IMR-90 (cell line): ENCODE results near the gene C1QTNF5. TPM values are rescaled to one million over a fixed set of nuclear protein-coding genes. Genes with fewer than 3 reads are reported as not detected.

ENCODE experiments used
- ATAC-seq: fragments of 200-7000 bp; cut with Tn5 transposase; 2 replicates; pipeline ENCODE4 v1.9.1; 2020; ENCODE audit warnings: low read depth, mild to moderate bottlenecking, moderate library complexity
- BruUV-seq: library from RNA; stranded (reverse); fragments of 400-500 nt; replicated peaks from 2 replicates; lab custom pipeline; 2021; lab: Mats Ljungman, UMichigan
- CTCF ChIA-PET: fragments of 300-600 bp; formaldehyde crosslinking; extraction: SDS; loops from one replicate; lab custom pipeline; 2021; ENCODE audit warnings: antibody characterized with exemption; lab: Yijun Ruan, JAX
- POLR2A ChIA-PET: fragments of 300-600 bp; sonication (Branson Sonifier 250); formaldehyde crosslinking; loops from one replicate; lab custom pipeline; 2022; ENCODE audit warnings: antibody characterized with exemption; ENCODE audit not compliant: unreplicated experiment; lab: Charles Lee
- DNase-seq: peaks from one replicate; pipeline ENCODE4 v3.0.0; 2013
- H2AFZ ChIP-seq: replicated peaks from 2 replicates; pipeline ENCODE3; 2013; ENCODE audit warnings: low read length, mild to moderate bottlenecking; ENCODE audit not compliant: poor library complexity
- H2AK5ac ChIP-seq: 2 replicates; pipeline ENCODE4 v1.6.1; 2013; ENCODE audit warnings: low read depth, low read length, inconsistent platforms
- H2AK9ac ChIP-seq: replicated peaks from 2 replicates; pipeline ENCODE3; 2013; ENCODE audit warnings: mild to moderate bottlenecking, low read depth, low read length, moderate library complexity; ENCODE audit not compliant: poor library complexity
- H2BK120ac ChIP-seq: 2 replicates; pipeline ENCODE4 v1.6.1; 2013; ENCODE audit warnings: low read depth, low read length, inconsistent platforms
- H2BK15ac ChIP-seq: 3 replicates; pipeline ENCODE4 v1.6.1; 2013; ENCODE audit warnings: low read depth, low read length, inconsistent platforms
- H2BK20ac ChIP-seq: 2 replicates; pipeline ENCODE4 v1.6.1; 2013; ENCODE audit warnings: low read depth, mild to moderate bottlenecking, inconsistent platforms, low read length, moderate library complexity
- H2BK5ac ChIP-seq: 2 replicates; pipeline ENCODE4 v1.6.1; 2013; ENCODE audit warnings: mild to moderate bottlenecking, low read depth, low read length, inconsistent platforms; ENCODE audit not compliant: poor library complexity, severe bottlenecking
- H3K14ac ChIP-seq: replicated peaks from 2 replicates; pipeline ENCODE4 v1.6.1; 2013; ENCODE audit warnings: low read depth, low read length, inconsistent platforms
- H3K18ac ChIP-seq: 2 replicates; pipeline ENCODE4 v1.6.1; 2013; ENCODE audit warnings: low read depth, low read length, control low read depth
- H3K23ac ChIP-seq: 2 replicates; pipeline ENCODE4 v1.6.1; 2013; ENCODE audit warnings: low read depth, low read length, inconsistent platforms
- H3K27ac ChIP-seq: 2 replicates; pipeline ENCODE4 v1.5.1; 2013; ENCODE audit warnings: mild to moderate bottlenecking, control low read depth, low read length; ENCODE audit not compliant: insufficient read depth
- H3K27me3 ChIP-seq: 2 replicates; pipeline ENCODE4 v1.6.1; 2013; ENCODE audit warnings: low read length; ENCODE audit not compliant: control insufficient read depth, insufficient read depth
- H3K36me3 ChIP-seq: 2 replicates; pipeline ENCODE4 v1.6.1; 2013; ENCODE audit warnings: low read length, mixed read lengths; ENCODE audit not compliant: control insufficient read depth, insufficient read depth
- H3K4ac ChIP-seq: 2 replicates; pipeline ENCODE4 v1.6.1; 2013; ENCODE audit warnings: low read depth, low read length, inconsistent platforms
- H3K4me1 ChIP-seq: 2 replicates; pipeline ENCODE4 v1.6.1; 2013; ENCODE audit warnings: low read length, mixed read lengths; ENCODE audit not compliant: control insufficient read depth, insufficient read depth
- H3K4me2 ChIP-seq: 2 replicates; pipeline ENCODE4 v1.6.1; 2013; ENCODE audit warnings: low read depth, mild to moderate bottlenecking, control low read depth, low read length, moderate library complexity
- H3K4me3 ChIP-seq: 2 replicates; pipeline ENCODE4 v1.5.1; 2013; ENCODE audit warnings: low read depth, mild to moderate bottlenecking, control low read depth, low read length, moderate library complexity; ENCODE audit not compliant: insufficient read depth
- H3K56ac ChIP-seq: 2 replicates; pipeline ENCODE4 v1.6.1; 2013; ENCODE audit warnings: low read length, inconsistent platforms; ENCODE audit not compliant: insufficient read depth; ENCODE audit errors: extremely low read depth
- H3K79me1 ChIP-seq, 2 experiments: 2 replicates each; pipeline ENCODE4 v1.6.1; 2013; ENCODE audit warnings: low read length in 2 of 2, inconsistent platforms in 1 of 2, low read depth in 1 of 2
- H3K9ac ChIP-seq: 2 replicates; pipeline ENCODE4 v1.6.1; 2013; ENCODE audit warnings: low read depth, low read length, control low read depth
- H3K9me1 ChIP-seq: 2 replicates; pipeline ENCODE4 v1.6.1; 2013; ENCODE audit warnings: low read length, inconsistent platforms; ENCODE audit not compliant: insufficient read depth
- H3K9me3 ChIP-seq: 2 replicates; pipeline ENCODE4 v1.6.1; 2013; ENCODE audit warnings: low read length; ENCODE audit not compliant: control insufficient read depth, insufficient read depth
- H4K20me1 ChIP-seq: 2 replicates; pipeline ENCODE4 v1.6.1; 2013; ENCODE audit warnings: low read length, inconsistent platforms; ENCODE audit not compliant: insufficient read depth
- H4K5ac ChIP-seq: 2 replicates; pipeline ENCODE4 v1.6.1; 2013; ENCODE audit warnings: mild to moderate bottlenecking, low read depth, low read length, control low read depth
- H4K8ac ChIP-seq, 2 experiments: 2 replicates each; pipeline ENCODE4 v1.6.1; 2013; ENCODE audit warnings: low read depth in 2 of 2, low read length in 2 of 2, control low read depth in 1 of 2, inconsistent platforms in 1 of 2
- H4K91ac ChIP-seq: 2 replicates; pipeline ENCODE4 v1.6.1; 2013; ENCODE audit warnings: low read depth, low read length, inconsistent platforms; ENCODE audit not compliant: insufficient read depth
- BHLHE40 ChIP-seq: fragments of 150-350 bp; IDR thresholded peaks from 2 replicates; pipeline ENCODE4 v1.6.1; 2016; ENCODE audit warnings: mild to moderate bottlenecking, low read depth, low read length
- CEBPB ChIP-seq: IDR thresholded peaks from 2 replicates; pipeline ENCODE4 v1.6.1; 2012; ENCODE audit warnings: low read depth, low read length, improper control_type of control experiment
- CHD1 ChIP-seq: IDR thresholded peaks from 2 replicates; pipeline ENCODE4 v1.6.1; 2012; ENCODE audit warnings: low read depth, low read length, improper control_type of control experiment
- FOS ChIP-seq: fragments of 150-350 bp; IDR thresholded peaks from 2 replicates; pipeline ENCODE4 v1.6.1; 2016; ENCODE audit warnings: low read depth, low read length
- MAFK ChIP-seq: IDR thresholded peaks from 2 replicates; pipeline ENCODE4 v1.6.1; 2012; ENCODE audit warnings: low read depth, low read length, improper control_type of control experiment
- MAZ ChIP-seq: IDR thresholded peaks from 2 replicates; pipeline ENCODE4 v1.6.1; 2012; ENCODE audit warnings: low read depth, mild to moderate bottlenecking, low read length, improper control_type of control experiment, moderate library complexity, borderline replicate concordance
- MXI1 ChIP-seq: IDR thresholded peaks from 2 replicates; pipeline ENCODE4 v1.6.1; 2012; ENCODE audit warnings: low read depth, mild to moderate bottlenecking, low read length, moderate library complexity, borderline replicate concordance
- NFE2L2 ChIP-seq: fragments of 150-350 bp; IDR thresholded peaks from 2 replicates; pipeline ENCODE4 v1.6.1; 2016; ENCODE audit warnings: low read depth, mild to moderate bottlenecking, low read length
- POLR2A ChIP-seq: IDR thresholded peaks from 2 replicates; pipeline ENCODE4 v1.6.1; 2012; ENCODE audit warnings: mild to moderate bottlenecking, low read depth, low read length
- RAD21 ChIP-seq: IDR thresholded peaks from 2 replicates; pipeline ENCODE4 v1.6.1; 2012; ENCODE audit warnings: low read length, improper control_type of control experiment
- RCOR1 ChIP-seq: IDR thresholded peaks from 2 replicates; pipeline ENCODE4 v1.6.1; 2012; ENCODE audit warnings: mild to moderate bottlenecking, low read length, improper control_type of control experiment; ENCODE audit not compliant: insufficient replicate concordance
- RFX5 ChIP-seq: IDR thresholded peaks from 2 replicates; pipeline ENCODE4 v1.8.0; 2012; ENCODE audit warnings: low read depth, mild to moderate bottlenecking, low read length, moderate library complexity
- SMC3 ChIP-seq: fragments of 150-350 bp; IDR thresholded peaks from 2 replicates; pipeline ENCODE4 v1.6.1; 2016; ENCODE audit warnings: low read depth, mild to moderate bottlenecking, antibody characterized with exemption, low read length, moderate library complexity
- USF2 ChIP-seq: fragments of 150-350 bp; IDR thresholded peaks from 2 replicates; pipeline ENCODE4 v1.6.1; 2017; ENCODE audit warnings: mild to moderate bottlenecking, antibody characterized with exemption, low read length, low read depth
- WGBS, 2 experiments: methylation state at CpG; one replicate each; pipeline versions ENCODE4 v1.1.5 to v1.1.7; 2013; ENCODE audit warnings: missing lambda C conversion rate in 2 of 2; ENCODE audit not compliant: insufficient read length in 1 of 2; ENCODE audit errors: extremely low coverage in 2 of 2; 5-methylcytosine and 5-hydroxymethylcytosine counted together
- dilution Hi-C: fragments of 300-500 bp; cut with HindIII; formaldehyde crosslinking; loops from one replicate; pipeline ENCODE4 v1.14.3; 2018; ENCODE audit warnings: low sequenced_read_pairs; ENCODE audit not compliant: unreplicated experiment
- in situ Hi-C: fragments of 300-500 bp; cut with MboI; formaldehyde crosslinking; loops from 3 replicates; pipeline ENCODE4 v1.14.3; 2019; ENCODE audit warnings: low sequenced_read_pairs, inconsistent platforms, mixed read lengths
- intact Hi-C: fragments of 100-400 bp; cut with micrococcal nuclease; formaldehyde crosslinking; loops from 2 replicates; pipeline ENCODE4 v1.10.0; 2022
- polyA plus RNA-seq, 3 experiments: library from polyadenylated mRNA; depleted of rRNA; stranded (reverse); fragments of >200 nt; gene quantifications; 2 replicates each; pipeline ENCODE4 v1.2.3, GENCODE V29; 2012; ENCODE audit warnings: low replicate concordance in 1 of 3
- total RNA-seq: library from RNA; depleted of rRNA; stranded (reverse); fragments of >200 nt; gene quantifications from 2 replicates; pipeline ENCODE4 v1.2.3, GENCODE V29; 2012
- TF ChIP-seq, protein P1 (sequence below): conservative IDR thresholded peaks from 2 replicates; pipeline ENCODE4 v1.5.1; 2012; ENCODE audit warnings: mild to moderate bottlenecking, low read depth, low read length, improper control_type of control experiment
- TF ChIP-seq, protein P2 (sequence below): fragments of 150-350 bp; IDR thresholded peaks from 2 replicates; pipeline ENCODE4 v1.6.1; 2016; ENCODE audit warnings: low read depth, mild to moderate bottlenecking, low read length, moderate library complexity, borderline replicate concordance

The C1QTNF5 gene
- total and polyA plus RNA-seq, 2 of the 4 experiments (the other 2 are of a cell fraction) = 2.0 to 5.4 TPM

- peaks cover 17% of the 10 kb centered on the region for H3K4me1 ChIP-seq
- peak overlapping the region; percentile 48 for H2AFZ ChIP-seq
- WGBS, 2 experiments = 81% methylated on average over 3 of the region's 7 CpGs; no CpG with 5 or more reads in 1 of the 2 experiments
- H3K56ac ChIP-seq = no peak overlapping the region
- no peak overlapping the region for H3K9ac ChIP-seq
- no peak overlapping the region for H2BK120ac ChIP-seq
- H2BK15ac ChIP-seq = no peak overlapping the region
- no peak overlapping the region for H3K27ac ChIP-seq
- dilution Hi-C loops (no loop called here), in situ Hi-C loops (no loop called here), intact Hi-C loops (no loop called here)
- H2AK5ac ChIP-seq = peak overlapping the region; percentile 52; the same call in 1 of the 2 replicates
- ChIA-PET POLR2A (no interaction called here), CTCF (interaction anchor here (1.2 kb wide), 1 partner anchor 14 kb away, joined by 3 read pairs; no protein-coding TSS in a partner anchor)
- H3K14ac ChIP-seq = no peak overlapping the region
- no peak overlapping the region for H4K91ac ChIP-seq
- peaks cover 5% of the 10 kb centered on the region; the same call in 1 of the 2 replicates for H4K20me1 ChIP-seq
- H3K27me3 ChIP-seq = peaks cover 14% of the 10 kb centered on the region
- H3K18ac ChIP-seq = no peak overlapping the region
- no peaks in the 10 kb centered on the region for H3K9me3 ChIP-seq
- no peak for DNase-seq
- TF ChIP-seq USF2 = no peak
- no peak for TF ChIP-seq SMC3
- no peak for TF ChIP-seq POLR2A
- TF ChIP-seq RFX5 = no peak
- TF ChIP-seq MAZ = no peak
- TF ChIP-seq BHLHE40 = no peak
- TF ChIP-seq, protein P1, sequence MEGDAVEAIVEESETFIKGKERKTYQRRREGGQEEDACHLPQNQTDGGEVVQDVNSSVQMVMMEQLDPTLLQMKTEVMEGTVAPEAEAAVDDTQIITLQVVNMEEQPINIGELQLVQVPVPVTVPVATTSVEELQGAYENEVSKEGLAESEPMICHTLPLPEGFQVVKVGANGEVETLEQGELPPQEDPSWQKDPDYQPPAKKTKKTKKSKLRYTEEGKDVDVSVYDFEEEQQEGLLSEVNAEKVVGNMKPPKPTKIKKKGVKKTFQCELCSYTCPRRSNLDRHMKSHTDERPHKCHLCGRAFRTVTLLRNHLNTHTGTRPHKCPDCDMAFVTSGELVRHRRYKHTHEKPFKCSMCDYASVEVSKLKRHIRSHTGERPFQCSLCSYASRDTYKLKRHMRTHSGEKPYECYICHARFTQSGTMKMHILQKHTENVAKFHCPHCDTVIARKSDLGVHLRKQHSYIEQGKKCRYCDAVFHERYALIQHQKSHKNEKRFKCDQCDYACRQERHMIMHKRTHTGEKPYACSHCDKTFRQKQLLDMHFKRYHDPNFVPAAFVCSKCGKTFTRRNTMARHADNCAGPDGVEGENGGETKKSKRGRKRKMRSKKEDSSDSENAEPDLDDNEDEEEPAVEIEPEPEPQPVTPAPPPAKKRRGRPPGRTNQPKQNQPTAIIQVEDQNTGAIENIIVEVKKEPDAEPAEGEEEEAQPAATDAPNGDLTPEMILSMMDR = no peak
- TF ChIP-seq MXI1 = no peak
- TF ChIP-seq RCOR1 = no peak
- TF ChIP-seq FOS = no peak
- TF ChIP-seq MAFK = no peak
- TF ChIP-seq, protein P2, sequence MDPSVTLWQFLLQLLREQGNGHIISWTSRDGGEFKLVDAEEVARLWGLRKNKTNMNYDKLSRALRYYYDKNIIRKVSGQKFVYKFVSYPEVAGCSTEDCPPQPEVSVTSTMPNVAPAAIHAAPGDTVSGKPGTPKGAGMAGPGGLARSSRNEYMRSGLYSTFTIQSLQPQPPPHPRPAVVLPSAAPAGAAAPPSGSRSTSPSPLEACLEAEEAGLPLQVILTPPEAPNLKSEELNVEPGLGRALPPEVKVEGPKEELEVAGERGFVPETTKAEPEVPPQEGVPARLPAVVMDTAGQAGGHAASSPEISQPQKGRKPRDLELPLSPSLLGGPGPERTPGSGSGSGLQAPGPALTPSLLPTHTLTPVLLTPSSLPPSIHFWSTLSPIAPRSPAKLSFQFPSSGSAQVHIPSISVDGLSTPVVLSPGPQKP = no peak
- no peak for TF ChIP-seq CEBPB
- TF ChIP-seq CHD1 = no peak
- no peak for TF ChIP-seq RAD21
- no peak for TF ChIP-seq NFE2L2
- H3K79me1 ChIP-seq = peaks cover 9 to 20% of the 10 kb centered on the region in 2 experiments; a peak in 3 of 4 replicates
- H4K5ac ChIP-seq = no peak overlapping the region
- H3K4me2 ChIP-seq = no peak overlapping the region
- no peaks in the 10 kb centered on the region for H3K36me3 ChIP-seq
- no peaks in the 10 kb centered on the region for H3K9me1 ChIP-seq
- no peak for ATAC-seq
- H4K8ac ChIP-seq = no peak overlapping the region
- no peak overlapping the region for H3K4me3 ChIP-seq
- no peak overlapping the region for H3K23ac ChIP-seq
- no peak overlapping the region for H3K4ac ChIP-seq
- no peak overlapping the region for H2AK9ac ChIP-seq
- no peak overlapping the region for H2BK20ac ChIP-seq
- no TSS peak for BruUV-seq
- no peak overlapping the region for H2BK5ac ChIP-seq
These were observed 1.3 kb upstream of the C1QTNF5 start for GRCh38 chr11:119342023-119342300.
